GM13977 (cell line): ENCODE data around the gene TOP2A.

Experiments used
- DNase-seq: peaks from one replicate; pipeline ENCODE4 v3.0.0; 2012; ENCODE audit warnings: low spot score
- in situ Hi-C: fragments of 300-500 bp; cut with MboI; formaldehyde crosslinking; loops from one replicate; pipeline ENCODE4 v1.12.0; 2022; ENCODE audit warnings: low sequenced_read_pairs, low pct_unique_long_range_greater_than_20kb, mixed read lengths, inconsistent platforms; ENCODE audit not compliant: unreplicated experiment
- TF ChIP-seq, protein P1 (sequence below): IDR thresholded peaks from 2 replicates; pipeline ENCODE4 v1.5.1; 2012; ENCODE audit warnings: mild to moderate bottlenecking, control low read depth; ENCODE audit not compliant: insufficient read depth; ENCODE audit errors: extremely low read depth, missing control alignments

Gene TOP2A

DNA sequence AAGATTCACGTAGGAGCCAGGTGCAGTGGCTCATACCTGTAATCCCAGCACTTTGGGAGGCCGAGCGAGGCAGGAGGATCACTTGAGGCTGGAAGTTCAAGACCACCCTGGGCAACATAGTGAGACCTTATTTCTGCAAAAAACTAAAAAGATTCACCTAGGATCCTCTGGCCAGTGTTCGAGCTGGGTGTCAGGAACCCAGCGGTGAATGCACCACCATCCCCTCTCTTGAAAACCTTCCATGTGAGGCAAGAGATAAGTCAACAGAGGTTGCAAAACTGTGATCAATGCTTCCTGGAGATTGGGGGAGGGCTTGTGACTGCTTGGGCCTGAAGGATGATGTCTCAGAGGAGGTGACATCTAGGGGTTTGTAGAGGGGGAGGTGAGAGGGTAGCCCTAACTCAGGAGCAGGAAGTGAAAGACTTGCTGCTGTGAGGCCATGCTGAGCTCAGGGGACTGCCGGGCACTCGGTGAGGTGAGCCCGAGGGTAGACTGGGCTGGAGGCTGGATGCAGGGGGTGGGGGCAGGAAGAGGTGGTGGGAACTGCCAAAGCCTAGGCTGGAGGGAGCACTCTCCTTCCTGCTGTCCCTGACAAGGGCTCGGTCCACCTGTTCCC is 64.8 kb downstream of the TOP2A start:
- in situ Hi-C loops: loop anchor here (5.0 to 10.0 kb wide), 2 partner anchors 51 to 148 kb away; no protein-coding TSS in a partner anchor
- TF ChIP-seq, protein P1, sequence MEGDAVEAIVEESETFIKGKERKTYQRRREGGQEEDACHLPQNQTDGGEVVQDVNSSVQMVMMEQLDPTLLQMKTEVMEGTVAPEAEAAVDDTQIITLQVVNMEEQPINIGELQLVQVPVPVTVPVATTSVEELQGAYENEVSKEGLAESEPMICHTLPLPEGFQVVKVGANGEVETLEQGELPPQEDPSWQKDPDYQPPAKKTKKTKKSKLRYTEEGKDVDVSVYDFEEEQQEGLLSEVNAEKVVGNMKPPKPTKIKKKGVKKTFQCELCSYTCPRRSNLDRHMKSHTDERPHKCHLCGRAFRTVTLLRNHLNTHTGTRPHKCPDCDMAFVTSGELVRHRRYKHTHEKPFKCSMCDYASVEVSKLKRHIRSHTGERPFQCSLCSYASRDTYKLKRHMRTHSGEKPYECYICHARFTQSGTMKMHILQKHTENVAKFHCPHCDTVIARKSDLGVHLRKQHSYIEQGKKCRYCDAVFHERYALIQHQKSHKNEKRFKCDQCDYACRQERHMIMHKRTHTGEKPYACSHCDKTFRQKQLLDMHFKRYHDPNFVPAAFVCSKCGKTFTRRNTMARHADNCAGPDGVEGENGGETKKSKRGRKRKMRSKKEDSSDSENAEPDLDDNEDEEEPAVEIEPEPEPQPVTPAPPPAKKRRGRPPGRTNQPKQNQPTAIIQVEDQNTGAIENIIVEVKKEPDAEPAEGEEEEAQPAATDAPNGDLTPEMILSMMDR: no peak
- no peak for DNase-seq

DNA sequence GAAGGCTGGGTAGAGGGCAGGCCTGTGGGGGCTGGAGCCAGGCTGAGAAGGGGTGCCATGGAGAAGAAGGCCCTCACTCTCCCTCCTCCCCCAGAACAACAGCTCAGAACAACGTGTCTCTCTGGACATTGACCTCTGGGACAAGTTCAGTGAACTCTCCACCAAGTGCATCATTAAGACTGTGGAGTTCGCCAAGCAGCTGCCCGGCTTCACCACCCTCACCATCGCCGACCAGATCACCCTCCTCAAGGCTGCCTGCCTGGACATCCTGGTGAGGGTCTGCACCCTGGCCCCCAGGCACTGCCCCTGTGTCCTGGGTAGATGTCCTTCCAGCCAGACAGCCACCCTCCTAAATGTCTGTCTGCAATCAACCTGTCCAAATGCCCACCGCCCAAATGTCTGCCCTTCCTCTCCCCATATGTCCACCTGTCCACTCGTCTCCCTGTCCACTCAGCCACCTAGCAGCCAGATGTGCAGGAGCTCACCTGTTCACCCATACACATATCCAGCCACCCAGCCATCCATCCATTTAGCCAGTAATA is 65.4 kb downstream of the TOP2A start:
- no peak for DNase-seq
- in situ Hi-C loops: loop anchor here (5.0 to 10.0 kb wide), 2 partner anchors 50 to 148 kb away; no protein-coding TSS in a partner anchor
- TF ChIP-seq, protein P1: no peak

DNA sequence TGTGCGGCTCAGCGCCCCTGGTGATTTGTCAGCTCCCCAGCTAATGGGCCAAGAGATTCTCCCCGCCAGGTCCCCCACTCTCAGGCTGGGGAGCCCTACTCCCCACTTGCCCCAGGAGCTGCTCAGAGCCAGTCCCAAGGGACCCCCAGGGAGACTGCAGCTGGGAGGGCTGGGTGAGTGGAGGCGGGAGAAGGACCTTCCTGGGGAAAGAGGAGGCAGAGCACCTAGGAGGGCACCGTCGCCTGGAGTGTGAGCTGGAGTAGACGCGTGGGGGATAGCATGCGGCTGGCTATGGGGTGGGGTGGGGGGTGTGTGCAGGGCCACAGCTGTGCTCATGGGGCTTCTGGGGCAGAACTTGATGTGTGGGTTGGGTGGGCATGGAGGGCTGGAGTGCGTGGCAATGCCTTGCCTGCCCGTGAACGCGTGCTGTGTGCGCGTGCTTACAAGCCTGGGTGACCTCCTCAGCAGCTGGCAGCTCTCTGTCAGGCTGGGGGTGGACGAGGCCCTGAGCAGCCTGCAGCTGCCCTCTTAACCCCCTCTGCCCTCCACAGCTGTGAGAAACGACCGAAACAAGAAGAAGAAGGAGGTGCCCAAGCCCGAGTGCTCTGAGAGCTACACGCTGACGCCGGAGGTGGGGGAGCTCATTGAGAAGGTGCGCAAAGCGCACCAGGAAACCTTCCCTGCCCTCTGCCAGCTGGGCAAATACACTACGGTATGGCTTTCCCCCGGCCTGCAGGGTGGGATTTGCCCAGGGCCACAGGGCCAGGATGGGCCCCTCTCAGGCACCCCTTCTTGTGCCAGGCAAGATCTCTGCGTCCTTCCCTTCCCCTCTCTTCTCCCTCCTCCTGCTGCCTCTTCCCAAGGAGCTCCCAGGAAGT is 66.1 kb downstream of the TOP2A start:
- no peak for DNase-seq
- in situ Hi-C loops: loop anchor here (5.0 to 10.0 kb wide), 2 partner anchors 49 to 147 kb away; no protein-coding TSS in a partner anchor
- TF ChIP-seq, protein P1: no peak

DNA sequence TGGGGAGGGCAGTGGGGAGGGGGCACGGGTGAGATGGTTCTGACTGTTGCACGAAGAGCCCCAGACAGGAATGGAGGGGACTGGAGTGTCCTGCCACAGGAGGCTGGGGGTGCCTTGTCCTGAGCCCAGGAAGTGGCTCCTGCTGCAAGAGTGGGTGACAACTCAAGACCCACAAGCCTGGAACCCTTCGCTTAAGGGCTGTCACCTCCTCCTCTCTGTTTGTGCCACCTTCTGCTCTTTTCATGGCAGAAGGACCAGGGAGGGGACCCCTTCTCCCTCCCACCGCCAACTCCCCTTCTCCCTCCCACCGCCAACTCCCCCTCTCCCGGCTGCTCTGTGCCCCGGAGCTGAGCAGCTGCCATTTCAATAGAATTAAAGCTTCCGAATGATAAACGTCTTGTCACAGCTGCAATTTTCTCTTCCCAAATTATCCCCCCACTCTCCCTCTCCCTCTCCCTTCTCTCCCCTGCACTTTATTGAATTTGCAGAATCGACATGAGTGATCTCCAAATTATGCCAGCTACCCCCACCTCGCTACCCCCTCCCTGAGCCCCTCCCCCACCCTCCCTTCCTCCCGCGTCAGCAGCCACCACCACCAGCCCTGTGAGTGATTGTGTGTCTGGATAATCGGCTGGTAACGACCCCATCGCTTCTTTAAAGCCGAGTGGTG is 66.9 kb downstream of the TOP2A start:
- no peak for DNase-seq
- in situ Hi-C loops: loop anchor here (5.0 to 10.0 kb wide), 2 partner anchors 49 to 146 kb away; no protein-coding TSS in a partner anchor
- TF ChIP-seq, protein P1: no peak

DNA sequence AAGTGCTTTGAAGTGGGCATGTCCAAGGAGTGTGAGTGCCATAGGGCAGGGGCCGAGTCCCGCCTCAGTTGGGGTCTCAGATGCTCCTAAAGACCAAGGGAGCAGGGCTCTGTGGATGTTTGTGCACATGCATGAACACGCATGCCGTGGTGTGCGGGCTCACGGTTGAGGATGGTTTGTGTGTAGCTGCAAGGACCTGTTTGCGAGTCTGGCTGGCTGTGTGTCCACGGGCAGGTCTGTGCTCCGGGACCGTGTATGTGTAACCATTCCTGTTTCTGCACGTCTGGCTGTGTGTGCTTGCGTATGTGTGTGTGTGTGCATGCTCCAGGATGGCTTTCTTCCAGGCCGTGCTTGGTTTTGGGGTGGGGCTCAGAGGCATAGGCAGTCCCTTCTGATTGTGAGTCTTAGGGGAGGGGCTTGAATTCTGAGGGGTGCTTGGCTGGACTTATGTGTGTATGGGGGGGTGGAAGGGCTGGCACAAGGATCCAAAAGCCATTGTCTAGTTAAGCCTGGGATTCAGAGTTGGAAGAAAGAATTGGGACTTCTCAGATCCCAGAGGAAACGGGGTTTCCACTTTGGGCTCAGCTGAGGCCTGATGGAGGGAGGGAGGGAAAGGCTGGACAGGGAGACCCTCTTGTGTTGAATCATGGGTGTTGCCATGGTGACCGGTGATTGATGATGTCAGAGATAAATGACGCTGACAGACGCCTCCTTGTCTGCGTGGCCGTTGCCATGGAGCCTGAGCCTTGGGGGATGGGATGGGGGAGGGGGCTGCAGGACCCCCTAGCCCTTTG is 67.6 kb downstream of the TOP2A start:
- no peak for DNase-seq
- in situ Hi-C loops: loop anchor here (5.0 to 10.0 kb wide), 2 partner anchors 48 to 145 kb away; no protein-coding TSS in a partner anchor
- TF ChIP-seq, protein P1: no peak
